HepG2 (cell line): ENCODE measurements around the gene MCM6. TPM values are rescaled to one million over a fixed set of nuclear protein-coding genes. Genes with fewer than 3 reads are reported as not detected.

Source experiments
- ATF4 ChIP-seq, 2 experiments: fragments of 450-650 bp in 1 of 2; sonication (generic) in 1 of 2; formaldehyde crosslinking; IDR thresholded peaks; 2 replicates each; pipeline versions ENCODE4 v1.5.0 to v1.8.0; 2020 to 2022; ENCODE audit warnings: mild to moderate bottlenecking in 1 of 2, missing genetic modification reagents in 1 of 2
- ATM ChIP-seq: fragments of 450-650 bp; IDR thresholded peaks from 2 replicates; pipeline ENCODE4 v1.7.1; 2017; ENCODE audit warnings: mild to moderate bottlenecking, borderline replicate concordance
- GPN1 ChIP-seq: sonication (generic); formaldehyde crosslinking; IDR thresholded peaks from 2 replicates; pipeline ENCODE4 v1.5.1; 2020; ENCODE audit warnings: missing genetic modification reagents, borderline replicate concordance
- HNF1B ChIP-seq: sonication (generic); formaldehyde crosslinking; IDR thresholded peaks from 2 replicates; pipeline ENCODE4 v1.5.1; 2020; ENCODE audit warnings: mild to moderate bottlenecking, moderate library complexity, missing genetic modification reagents
- PBX2 ChIP-seq: IDR thresholded peaks from 2 replicates; pipeline ENCODE4 v1.6.1; 2016; ENCODE audit warnings: control low read depth
- POLR2AphosphoS2 ChIP-seq: IDR thresholded peaks from 2 replicates; pipeline ENCODE4 v1.6.1; 2011; ENCODE audit warnings: low read depth, low read length, improper control_type of control experiment
- PRPF4 ChIP-seq: fragments of 200-400 bp; formaldehyde crosslinking; IDR thresholded peaks from 2 replicates; pipeline ENCODE4 v1.6.1; 2016; ENCODE audit warnings: low read length, low read depth; ENCODE audit not compliant: poor library complexity, severe bottlenecking
- RFXANK ChIP-seq: IDR thresholded peaks from 2 replicates; pipeline ENCODE4 v1.6.1; 2016
- RNF219 ChIP-seq: sonication (generic); formaldehyde crosslinking; IDR thresholded peaks from 2 replicates; pipeline ENCODE4 v1.5.0; 2020; ENCODE audit warnings: mild to moderate bottlenecking, missing genetic modification reagents
- SP4 ChIP-seq: sonication (generic); formaldehyde crosslinking; IDR thresholded peaks from 2 replicates; pipeline ENCODE4 v1.8.1; 2023; ENCODE audit warnings: mild to moderate bottlenecking, missing genetic modification reagents
- TOE1 ChIP-seq: sonication (generic); formaldehyde crosslinking; IDR thresholded peaks from 2 replicates; pipeline ENCODE4 v1.4.0; 2020; ENCODE audit warnings: mild to moderate bottlenecking, missing genetic modification reagents
- ZNF10 ChIP-seq: sonication (generic); formaldehyde crosslinking; IDR thresholded peaks from 2 replicates; pipeline ENCODE4 v1.4.0; 2020; ENCODE audit warnings: mild to moderate bottlenecking, low read depth, missing genetic modification reagents, borderline replicate concordance
- ZNF136 ChIP-seq: sonication (generic); formaldehyde crosslinking; IDR thresholded peaks from 2 replicates; pipeline ENCODE4 v1.8.1; 2022; ENCODE audit warnings: low read depth, mild to moderate bottlenecking, moderate library complexity, missing genetic modification reagents
- ZNF18 ChIP-seq: sonication (generic); formaldehyde crosslinking; IDR thresholded peaks from 2 replicates; pipeline ENCODE4 v1.8.0; 2022; ENCODE audit warnings: mild to moderate bottlenecking, missing genetic modification reagents; ENCODE audit not compliant: insufficient replicate concordance
- ZNF24 ChIP-seq: fragments of 450-650 bp; IDR thresholded peaks from 2 replicates; pipeline ENCODE4 v1.6.1; 2017; ENCODE audit warnings: antibody characterized with exemption, mild to moderate bottlenecking
- ZNF510 ChIP-seq: sonication (generic); formaldehyde crosslinking; IDR thresholded peaks from 2 replicates; pipeline ENCODE4 v1.4.0; 2020; ENCODE audit warnings: low read depth, mild to moderate bottlenecking, missing genetic modification reagents
- ZNF557 ChIP-seq: sonication (generic); formaldehyde crosslinking; IDR thresholded peaks from 2 replicates; pipeline ENCODE4 v1.4.0; 2020; ENCODE audit warnings: missing genetic modification reagents
- ZNF749 ChIP-seq: sonication (generic); formaldehyde crosslinking; IDR thresholded peaks from 2 replicates; pipeline ENCODE4 v1.8.0; 2022; ENCODE audit warnings: mild to moderate bottlenecking, missing genetic modification reagents, moderate library complexity, borderline replicate concordance
- ZSCAN22 ChIP-seq: sonication (generic); formaldehyde crosslinking; IDR thresholded peaks from 2 replicates; pipeline ENCODE4 v1.4.0; 2020; ENCODE audit warnings: mild to moderate bottlenecking, missing genetic modification reagents
- ZUFSP ChIP-seq: sonication (generic); formaldehyde crosslinking; IDR thresholded peaks from 2 replicates; pipeline ENCODE4 v1.9.0; 2021; ENCODE audit warnings: missing genetic modification reagents, mild to moderate bottlenecking, borderline replicate concordance
- polyA plus RNA-seq, 8 experiments: library from polyadenylated mRNA; depleted of rRNA in 3 of 8; stranded (reverse) in 7 of 8; unstranded in 1 of 8; fragments of >200 nt; fragmentation: Illumina TruSeq in 4 of 8; extraction: Trizol in 4 of 8; gene quantifications; 2 replicates each; pipeline versions ENCODE4 v1.2.1 to v1.2.3, GENCODE V29; 2011 to 2016; ENCODE audit warnings: low read depth in 4 of 8, missing spikeins in 1 of 8, mixed read lengths in 1 of 8; ENCODE audit not compliant: insufficient read depth in 1 of 8
- total RNA-seq, 5 experiments: library from RNA; depleted of rRNA; stranded (reverse); fragments of >200 nt; fragmentation: Illumina TruSeq; extraction: Trizol; gene quantifications; 2 replicates each; pipeline ENCODE4 v1.2.3, GENCODE V29; 2016; ENCODE audit warnings: low read depth in 1 of 5

The MCM6 gene
- total and polyA plus RNA-seq, 2 of the 13 experiments (the other 11 are each of a cell fraction or from before 2014, with no cell fraction given) = 9.7 to 18.7 TPM

GRCh38 chr2:135876066-135876711 is at the start of gene MCM6 (continued):
- TF ChIP-seq HNF1B (CRISPR knock-in tag) (no peak), PRPF4 (no peak), ZNF510 (CRISPR knock-in tag) (0 out of 2 replicates have a peak, but pooled peaks have one; percentile 89), ZNF10 (CRISPR knock-in tag) (no peak), ZNF749 (peak; percentile 82; the same call in 1 of the 2 replicates), SP4 (CRISPR knock-in tag) (peak; percentile 79), TOE1 (no peak), PBX2 (CRISPR knock-in tag) (no peak), POLR2AphosphoS2 (no peak), GPN1 (CRISPR knock-in tag) (no peak), RFXANK (CRISPR knock-in tag) (no peak), ZUFSP (CRISPR knock-in tag) (no peak), ATM (no peak), ZSCAN22 (CRISPR knock-in tag) (0 out of 2 replicates have a peak, but pooled peaks have one; percentile 66), ATF4 (CRISPR knock-in tag; IDR thresholded peaks at IDR 0.05) (peak in 1 of 2 experiments; percentile 58; a peak in 2 of 4 replicates), ZNF24 (no peak), ZNF18 (peak; percentile 83), ZNF557 (peak; percentile 78; the same call in 1 of the 2 replicates), RNF219 (CRISPR knock-in tag) (no peak), ZNF136 (CRISPR knock-in tag) (no peak)
